Astrocyte (in vitro differentiated cells and primary cell): ENCODE measurements around the gene EPB41L3.

Experiments
- CTCF ChIP-seq: IDR thresholded peaks from 2 replicates; pipeline ENCODE4 v1.5.1; 2011; ENCODE audit warnings: low read depth, mild to moderate bottlenecking, inconsistent platforms, low read length, moderate library complexity; ENCODE audit not compliant: insufficient read depth
- EZH2 ChIP-seq: IDR thresholded peaks from 2 replicates; pipeline ENCODE4 v1.6.1; 2012; ENCODE audit warnings: mild to moderate bottlenecking, low read length, inconsistent platforms; ENCODE audit not compliant: insufficient read depth

GRCh38 chr18:5451871-5452270, 91.9 kb downstream of the EPB41L3 start:
- TF ChIP-seq CTCF (no peak), EZH2 (no peak)
